Caco-2 (cell line): ENCODE measurements around the gene GNG10. TPM values are rescaled to one million over a fixed set of nuclear protein-coding genes. Genes with fewer than 3 reads are reported as not detected.

Source experiments
- BruUV-seq: library from RNA; stranded (reverse); fragments of 400-500 nt; replicated peaks from 2 replicates; lab custom pipeline; 2021; lab: Mats Ljungman, UMichigan
- CTCF ChIA-PET: fragments of 300-600 bp; sonication (Branson Sonifier 250); formaldehyde crosslinking; loops from one replicate; lab custom pipeline; 2022; ENCODE audit warnings: antibody characterized with exemption; lab: Charles Lee
- POLR2A ChIA-PET: fragments of 300-600 bp; sonication (Branson Sonifier 250); formaldehyde crosslinking; loops from one replicate; lab custom pipeline; 2022; ENCODE audit warnings: antibody characterized with exemption; lab: Charles Lee
- DNase-seq, 2 experiments: peaks; one replicate each; pipeline versions ENCODE4 v3.0.0 to v3.0.0-alpha.2; 2020 to 2022
- H3K27me3 ChIP-seq: replicated peaks from 2 replicates; pipeline ENCODE4 v1.6.0; 2011; ENCODE audit warnings: low read length; ENCODE audit not compliant: control insufficient read depth, insufficient read depth
- H3K36me3 ChIP-seq: 2 replicates; pipeline ENCODE4 v1.5.1; 2011; ENCODE audit warnings: low read length; ENCODE audit not compliant: control insufficient read depth, insufficient read depth
- H3K4me1 ChIP-seq: fragments of 250-450 bp; sonication (Bioruptor Pico); 2 replicates; pipeline ENCODE4 v1.5.1; 2020; ENCODE audit warnings: mild to moderate bottlenecking
- H3K4me3 ChIP-seq: 2 replicates; pipeline ENCODE4 v1.5.1; 2011; ENCODE audit warnings: low read depth, mild to moderate bottlenecking, control low read depth, low read length
- H3K9me3 ChIP-seq: fragments of 250-450 bp; sonication (Bioruptor Pico); 2 replicates; pipeline ENCODE4 v1.5.1; 2020; ENCODE audit warnings: mild to moderate bottlenecking, moderate library complexity
- H3K27ac Mint-ChIP-seq: one replicate; pipeline ENCODE4 v1.8.0; 2022; ENCODE audit warnings: mixed read lengths; ENCODE audit not compliant: unreplicated experiment
- H3K27me3 Mint-ChIP-seq: one replicate; pipeline ENCODE4 v1.8.0; 2022; ENCODE audit warnings: mixed read lengths; ENCODE audit not compliant: insufficient read depth, unreplicated experiment
- H3K36me3 Mint-ChIP-seq: one replicate; pipeline ENCODE4 v1.8.0; 2022; ENCODE audit warnings: mild to moderate bottlenecking, mixed read lengths; ENCODE audit not compliant: insufficient read depth, unreplicated experiment
- H3K4me1 Mint-ChIP-seq: one replicate; pipeline ENCODE4 v1.8.0; 2022; ENCODE audit warnings: low read depth, mixed read lengths; ENCODE audit not compliant: unreplicated experiment
- H3K4me3 Mint-ChIP-seq: one replicate; pipeline ENCODE4 v1.8.0; 2022; ENCODE audit warnings: mild to moderate bottlenecking, moderate library complexity, mixed read lengths; ENCODE audit not compliant: unreplicated experiment
- H3K9me3 Mint-ChIP-seq: one replicate; pipeline ENCODE4 v1.8.0; 2022; ENCODE audit warnings: mixed read lengths; ENCODE audit not compliant: unreplicated experiment
- intact Hi-C: fragments of 100-400 bp; cut with micrococcal nuclease; formaldehyde crosslinking; loops from one replicate; pipeline ENCODE4 v1.10.0; 2022; ENCODE audit not compliant: unreplicated experiment
- total RNA-seq: library from RNA; stranded (reverse); gene quantifications from 2 replicates; pipeline ENCODE4 v1.2.3, GENCODE V29; 2022
- TF ChIP-seq, protein P1 (sequence below), 2 experiments: fragments of 200-600 bp in 1 of 2; IDR thresholded peaks; 1 replicate in 1 of 2; 2 replicates in 1 of 2; pipeline versions ENCODE4 v1.5.1 to v1.8.0; 2011 to 2022; ENCODE audit warnings: antibody characterized with exemption in 1 of 2, control low read depth in 1 of 2, inconsistent platforms in 1 of 2, low read depth in 1 of 2, low read length in 1 of 2, mild to moderate bottlenecking in 1 of 2, moderate library complexity in 1 of 2; ENCODE audit not compliant: insufficient read depth in 1 of 2, severe bottlenecking in 1 of 2, unreplicated experiment in 1 of 2

Gene GNG10
- total RNA-seq, 1 experiment from 2014 or later, result 54.0 TPM

DNA sequence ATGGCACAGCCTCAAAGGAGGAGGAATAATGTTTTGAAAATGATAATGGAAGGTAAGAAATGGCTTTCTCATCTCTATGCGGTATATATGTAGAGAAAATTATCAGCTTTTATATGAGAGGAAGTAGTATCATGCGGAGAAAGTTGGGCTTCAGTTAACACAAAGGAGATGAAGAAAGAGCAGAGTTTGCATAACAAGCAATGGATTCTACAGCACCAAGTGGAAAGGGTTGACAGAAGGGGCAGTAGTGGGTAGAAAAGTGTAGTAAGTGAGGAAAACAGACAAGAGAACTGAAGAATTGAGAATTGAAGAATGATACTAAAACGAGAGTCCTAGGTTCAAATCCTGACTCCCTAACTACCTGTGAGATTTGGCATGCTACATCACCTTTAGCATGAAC is 51.0 kb downstream of the GNG10 start:
- ChIA-PET POLR2A (no interaction called here), CTCF (no interaction called here)
- Histone ChIP-seq H3K36me3 (no peaks in the 10 kb centered on the region), H3K4me3 (no peak overlapping the region), H3K4me1 (no peaks in the 10 kb centered on the region), H3K27me3 (no peaks in the 10 kb centered on the region), H3K9me3 (no peaks in the 10 kb centered on the region)
- Mint-ChIP-seq H3K4me1 (no peaks in the 10 kb centered on the region), H3K27me3 (no peaks in the 10 kb centered on the region), H3K9me3 (no peaks in the 10 kb centered on the region), H3K4me3 (no peak overlapping the region), H3K36me3 (no peaks in the 10 kb centered on the region), H3K27ac (no peak overlapping the region)
- DNase-seq, result no peak
- intact Hi-C loops, result no loop called here
- TF ChIP-seq, protein P1, sequence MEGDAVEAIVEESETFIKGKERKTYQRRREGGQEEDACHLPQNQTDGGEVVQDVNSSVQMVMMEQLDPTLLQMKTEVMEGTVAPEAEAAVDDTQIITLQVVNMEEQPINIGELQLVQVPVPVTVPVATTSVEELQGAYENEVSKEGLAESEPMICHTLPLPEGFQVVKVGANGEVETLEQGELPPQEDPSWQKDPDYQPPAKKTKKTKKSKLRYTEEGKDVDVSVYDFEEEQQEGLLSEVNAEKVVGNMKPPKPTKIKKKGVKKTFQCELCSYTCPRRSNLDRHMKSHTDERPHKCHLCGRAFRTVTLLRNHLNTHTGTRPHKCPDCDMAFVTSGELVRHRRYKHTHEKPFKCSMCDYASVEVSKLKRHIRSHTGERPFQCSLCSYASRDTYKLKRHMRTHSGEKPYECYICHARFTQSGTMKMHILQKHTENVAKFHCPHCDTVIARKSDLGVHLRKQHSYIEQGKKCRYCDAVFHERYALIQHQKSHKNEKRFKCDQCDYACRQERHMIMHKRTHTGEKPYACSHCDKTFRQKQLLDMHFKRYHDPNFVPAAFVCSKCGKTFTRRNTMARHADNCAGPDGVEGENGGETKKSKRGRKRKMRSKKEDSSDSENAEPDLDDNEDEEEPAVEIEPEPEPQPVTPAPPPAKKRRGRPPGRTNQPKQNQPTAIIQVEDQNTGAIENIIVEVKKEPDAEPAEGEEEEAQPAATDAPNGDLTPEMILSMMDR (IDR thresholded peaks at IDR 0.05; ENCODE audit: insufficient read depth in 1 of 2, low read depth in 1 of 2, low read length in 1 of 2, severe bottlenecking in 1 of 2, unreplicated experiment in 1 of 2), result no peak
- no TSS peak for BruUV-seq

DNA sequence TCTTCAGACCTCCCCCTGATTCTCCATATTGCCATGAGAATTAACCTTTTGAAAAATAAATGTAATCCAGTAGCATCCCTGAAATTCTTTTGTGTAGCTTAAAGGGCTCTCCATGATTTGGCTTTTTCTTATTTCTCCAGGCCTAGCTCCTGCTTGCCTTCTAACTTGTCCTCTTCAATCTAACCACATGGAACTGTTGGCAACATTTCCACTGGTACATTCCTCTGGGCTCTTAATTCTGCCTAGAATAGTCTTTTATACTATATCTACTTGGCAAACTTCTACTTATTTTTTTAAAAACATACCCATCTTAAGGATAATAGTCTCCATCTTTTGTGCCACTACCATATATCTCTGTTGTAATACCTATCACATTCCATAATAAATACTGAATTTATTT is 54.1 kb downstream of the GNG10 start:
- Histone ChIP-seq H3K27me3 (no peaks in the 10 kb centered on the region), H3K4me3 (no peak overlapping the region), H3K9me3 (no peaks in the 10 kb centered on the region), H3K4me1 (no peaks in the 10 kb centered on the region), H3K36me3 (no peaks in the 10 kb centered on the region)
- no peaks in the 10 kb centered on the region for H3K36me3 Mint-ChIP-seq
- BruUV-seq, result no TSS peak
- ChIA-PET CTCF (no interaction called here), POLR2A (no interaction called here)
- no peaks in the 10 kb centered on the region for H3K27me3 Mint-ChIP-seq
- no peak overlapping the region for H3K27ac Mint-ChIP-seq
- H3K9me3 Mint-ChIP-seq, result no peaks in the 10 kb centered on the region
- TF ChIP-seq, protein P1 (IDR thresholded peaks at IDR 0.05; ENCODE audit: insufficient read depth in 1 of 2, low read depth in 1 of 2, low read length in 1 of 2, severe bottlenecking in 1 of 2, unreplicated experiment in 1 of 2), result no peak
- H3K4me3 Mint-ChIP-seq, result no peak overlapping the region
- DNase-seq, result no peak
- intact Hi-C loops, result no loop called here
- H3K4me1 Mint-ChIP-seq, result no peaks in the 10 kb centered on the region

DNA sequence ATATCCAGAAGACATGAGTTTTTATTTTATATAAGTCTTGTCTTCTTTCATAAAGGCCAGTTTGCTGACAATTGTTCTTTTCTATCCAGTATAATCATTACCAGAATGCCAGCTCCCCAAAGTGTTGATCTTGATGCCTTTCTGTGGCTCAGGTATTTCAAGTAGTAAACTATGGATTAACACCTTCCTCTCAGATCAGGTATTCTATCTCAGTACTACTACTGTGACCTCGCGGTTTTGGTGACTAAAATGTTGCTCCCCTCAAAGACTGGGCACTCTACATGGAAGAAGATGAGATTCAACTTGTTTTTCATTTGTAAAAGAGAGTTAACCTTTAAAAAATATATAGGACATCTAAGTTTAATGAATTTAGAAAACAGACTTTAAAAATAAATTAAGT is 58.1 kb downstream of the GNG10 start:
- Mint-ChIP-seq H3K4me1 (peaks cover 6% of the 10 kb centered on the region), H3K27ac (no peak overlapping the region), H3K9me3 (no peaks in the 10 kb centered on the region), H3K27me3 (no peaks in the 10 kb centered on the region), H3K36me3 (no peaks in the 10 kb centered on the region), H3K4me3 (no peak overlapping the region)
- BruUV-seq, result no TSS peak
- intact Hi-C loops, result no loop called here
- TF ChIP-seq, protein P1 (IDR thresholded peaks at IDR 0.05; ENCODE audit: insufficient read depth in 1 of 2, low read depth in 1 of 2, low read length in 1 of 2, severe bottlenecking in 1 of 2, unreplicated experiment in 1 of 2), result no peak
- Histone ChIP-seq H3K27me3 (no peaks in the 10 kb centered on the region), H3K4me3 (no peak overlapping the region), H3K4me1 (no peaks in the 10 kb centered on the region), H3K9me3 (no peaks in the 10 kb centered on the region), H3K36me3 (no peaks in the 10 kb centered on the region)
- POLR2A ChIA-PET, result no interaction called here
- CTCF ChIA-PET, result no interaction called here
- no peak for DNase-seq

Other genes with a start within 250 kb of the GNG10 start
- gene ECPAS, start 177.2 kb upstream of the GNG10 start, total RNA-seq, result 66.8 and 77.0 TPM in 2 replicates
- not detected in 2 replicates for gene ZNF483, start 136.4 kb upstream of the GNG10 start, total RNA-seq
- 46.9 and 55.3 TPM in 2 replicates for gene PTGR1, start 62.0 kb upstream of the GNG10 start, total RNA-seq
- 10.2 and 10.4 TPM in 2 replicates for gene DNAJC25, start 30.3 kb upstream of the GNG10 start, total RNA-seq
- not detected in 2 replicates for gene SHOC1, start 133.3 kb downstream of the GNG10 start, total RNA-seq
- gene UGCG, start 235.2 kb downstream of the GNG10 start, total RNA-seq, result 25.0 and 26.7 TPM in 2 replicates